Thyroid gland (tissue), 4 donors: ENCODE measurements around the gene HOXC10. TPM values are rescaled to one million over a fixed set of nuclear protein-coding genes. Genes with fewer than 3 reads are reported as not detected.

ENCODE experiments used
- DNase-seq, 2 donors: peaks; one replicate each; pipeline ENCODE4 v3.0.0-alpha.2; 2019
- H3K27ac ChIP-seq, 3 donors: fragments of 200-600 bp; sonication (generic); 1 replicate in 2 of 3; 2 replicates in 1 of 3; pipeline ENCODE4 v1.5.1; 2016 to 2019; ENCODE audit warnings: mild to moderate bottlenecking in 1 of 3, moderate library complexity in 1 of 3
- H3K27me3 ChIP-seq: fragments of 200-600 bp; sonication (generic); one replicate; pipeline ENCODE4 v1.5.1; 2019
- H3K36me3 ChIP-seq, 2 donors: fragments of 200-600 bp; sonication (generic); one replicate each; pipeline ENCODE4 v1.5.1; 2016 to 2019
- H3K4me1 ChIP-seq, 2 donors: fragments of 200-600 bp; sonication (generic); one replicate each; pipeline ENCODE4 v1.5.1; 2017 to 2019
- H3K4me3 ChIP-seq, 3 donors: fragments of 200-600 bp; sonication (generic); replicated peaks in 1 of 3; 1 replicate in 2 of 3; 2 replicates in 1 of 3; pipeline ENCODE4 v1.5.1; 2016; ENCODE audit warnings: mild to moderate bottlenecking in 1 of 3
- H3K9me3 ChIP-seq: fragments of 200-600 bp; sonication (generic); one replicate; pipeline ENCODE4 v1.5.1; 2017
- POLR2A ChIP-seq, 2 donors: fragments of 450-650 bp; IDR thresholded peaks; one replicate each; pipeline ENCODE4 v1.6.1; 2017; ENCODE audit warnings: antibody characterized with exemption in 2 of 2, mild to moderate bottlenecking in 2 of 2, moderate library complexity in 1 of 2
- WGBS, 2 donors: methylation state at CpG; one replicate each; pipeline ENCODE4 v1.1.5; 2017; 5-methylcytosine and 5-hydroxymethylcytosine counted together
- intact Hi-C: fragments of 100-400 bp; cut with DNase I; formaldehyde crosslinking; loops from one replicate; pipeline ENCODE4 v1.15.1; 2023
- total RNA-seq, 4 donors: library from RNA; depleted of rRNA; stranded (reverse); fragments of >200 nt; gene quantifications; one replicate each; pipeline ENCODE4 v1.2.3, GENCODE V29; 2016
- TF ChIP-seq, protein P1 (sequence below), 6 experiments: fragments of 200-600 bp in 3 of 6; fragments of 450-650 bp in 3 of 6; sonication (generic) in 3 of 6; IDR thresholded peaks; one replicate each; pipeline ENCODE4 v1.5.1; 2016 to 2019; ENCODE audit warnings: antibody characterized with exemption in 6 of 6, mild to moderate bottlenecking in 2 of 6, inconsistent platforms in 1 of 6, moderate library complexity in 1 of 6

HOXC10 gene
- total RNA-seq, 4 donors from 2014 or later: not detected

DNA sequence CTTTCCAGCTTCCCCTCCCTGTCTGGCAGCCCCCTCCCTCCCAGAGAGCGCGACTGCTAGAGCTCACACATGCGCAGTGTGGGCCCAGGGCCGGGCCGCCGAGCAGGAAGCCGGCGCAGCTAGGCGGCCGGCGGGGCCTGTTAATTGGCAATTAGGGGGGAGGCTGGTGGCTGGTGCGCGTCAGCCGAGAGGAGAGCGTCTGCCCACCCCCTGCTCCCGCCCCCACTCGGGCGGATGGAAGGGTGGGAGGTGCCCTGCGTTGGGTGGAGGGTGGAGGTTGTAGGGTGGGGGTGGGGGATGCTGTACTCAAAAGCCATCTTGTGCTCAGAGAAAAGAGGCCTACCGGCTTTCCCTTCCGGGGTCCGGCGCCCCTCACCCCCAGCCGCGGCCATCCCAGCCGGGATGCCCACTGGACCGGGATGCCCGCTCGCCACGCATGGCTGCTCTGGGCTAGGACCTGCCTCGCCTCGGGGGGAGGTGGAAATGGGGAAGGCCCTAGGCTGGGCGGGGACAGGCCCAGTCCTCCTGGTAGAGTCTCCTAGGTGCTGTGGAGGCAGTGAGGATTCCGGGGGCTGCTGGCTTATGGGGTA lies 33.0 kb downstream of the HOXC10 start:
- Histone ChIP-seq H3K4me1 (peaks cover 6 to 31% of the 10 kb centered on the region in 2 donors), H3K36me3 (no peaks in the 10 kb centered on the region), H3K9me3 (no peaks in the 10 kb centered on the region), H3K27me3 (peaks cover 76% of the 10 kb centered on the region), H3K4me3 (peak overlapping the region in 1 of 3 donors; percentile 20), H3K27ac (no peak overlapping the region)
- WGBS, 2 donors: 0% methylated on average over 2 to 7 of the region's 34 CpGs
- no peak for TF ChIP-seq POLR2A (IDR thresholded peaks at IDR 0.05)
- TF ChIP-seq, protein P1, sequence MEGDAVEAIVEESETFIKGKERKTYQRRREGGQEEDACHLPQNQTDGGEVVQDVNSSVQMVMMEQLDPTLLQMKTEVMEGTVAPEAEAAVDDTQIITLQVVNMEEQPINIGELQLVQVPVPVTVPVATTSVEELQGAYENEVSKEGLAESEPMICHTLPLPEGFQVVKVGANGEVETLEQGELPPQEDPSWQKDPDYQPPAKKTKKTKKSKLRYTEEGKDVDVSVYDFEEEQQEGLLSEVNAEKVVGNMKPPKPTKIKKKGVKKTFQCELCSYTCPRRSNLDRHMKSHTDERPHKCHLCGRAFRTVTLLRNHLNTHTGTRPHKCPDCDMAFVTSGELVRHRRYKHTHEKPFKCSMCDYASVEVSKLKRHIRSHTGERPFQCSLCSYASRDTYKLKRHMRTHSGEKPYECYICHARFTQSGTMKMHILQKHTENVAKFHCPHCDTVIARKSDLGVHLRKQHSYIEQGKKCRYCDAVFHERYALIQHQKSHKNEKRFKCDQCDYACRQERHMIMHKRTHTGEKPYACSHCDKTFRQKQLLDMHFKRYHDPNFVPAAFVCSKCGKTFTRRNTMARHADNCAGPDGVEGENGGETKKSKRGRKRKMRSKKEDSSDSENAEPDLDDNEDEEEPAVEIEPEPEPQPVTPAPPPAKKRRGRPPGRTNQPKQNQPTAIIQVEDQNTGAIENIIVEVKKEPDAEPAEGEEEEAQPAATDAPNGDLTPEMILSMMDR (IDR thresholded peaks at IDR 0.05): no peak
- intact Hi-C loops: no loop called here
- DNase-seq: peak; percentile 34 to 39

DNA sequence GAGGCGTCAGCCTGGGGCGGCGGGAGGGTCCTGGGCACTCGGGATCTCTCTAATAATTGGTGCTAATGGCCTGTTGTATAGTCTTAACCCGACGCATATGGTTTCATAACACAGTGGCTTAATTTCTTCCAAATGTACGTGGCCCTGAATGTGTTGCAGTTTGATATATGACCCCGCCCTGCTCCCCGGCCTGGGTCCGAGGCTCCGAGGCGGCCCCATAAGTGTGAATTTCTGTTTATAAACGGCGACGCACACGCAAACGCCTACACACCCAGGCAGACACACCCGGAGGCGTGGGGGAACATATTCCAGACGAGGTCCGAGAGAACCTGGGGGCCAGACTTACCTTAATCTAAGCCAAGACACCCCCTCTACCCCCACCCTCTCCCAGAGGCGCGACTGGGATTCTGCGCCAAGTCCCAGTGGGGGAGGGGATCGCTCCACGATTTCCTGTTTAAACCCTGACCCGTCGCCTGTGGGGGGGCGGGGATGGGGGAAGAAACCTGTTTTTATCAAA lies 33.6 kb downstream of the HOXC10 start:
- Histone ChIP-seq H3K9me3 (no peaks in the 10 kb centered on the region), H3K36me3 (no peaks in the 10 kb centered on the region), H3K4me3 (peak overlapping the region in 1 of 3 donors; percentile 20), H3K27me3 (peaks cover 76% of the 10 kb centered on the region), H3K27ac (no peak overlapping the region), H3K4me1 (peaks cover 6 to 31% of the 10 kb centered on the region in 2 donors)
- intact Hi-C loops: no loop called here
- no peak for DNase-seq
- 26 to 28% methylated on average over 23 to 29 of the region's 29 CpGs for WGBS, 2 donors
- TF ChIP-seq POLR2A (IDR thresholded peaks at IDR 0.05): no peak
- TF ChIP-seq, protein P1 (IDR thresholded peaks at IDR 0.05): no peak

DNA sequence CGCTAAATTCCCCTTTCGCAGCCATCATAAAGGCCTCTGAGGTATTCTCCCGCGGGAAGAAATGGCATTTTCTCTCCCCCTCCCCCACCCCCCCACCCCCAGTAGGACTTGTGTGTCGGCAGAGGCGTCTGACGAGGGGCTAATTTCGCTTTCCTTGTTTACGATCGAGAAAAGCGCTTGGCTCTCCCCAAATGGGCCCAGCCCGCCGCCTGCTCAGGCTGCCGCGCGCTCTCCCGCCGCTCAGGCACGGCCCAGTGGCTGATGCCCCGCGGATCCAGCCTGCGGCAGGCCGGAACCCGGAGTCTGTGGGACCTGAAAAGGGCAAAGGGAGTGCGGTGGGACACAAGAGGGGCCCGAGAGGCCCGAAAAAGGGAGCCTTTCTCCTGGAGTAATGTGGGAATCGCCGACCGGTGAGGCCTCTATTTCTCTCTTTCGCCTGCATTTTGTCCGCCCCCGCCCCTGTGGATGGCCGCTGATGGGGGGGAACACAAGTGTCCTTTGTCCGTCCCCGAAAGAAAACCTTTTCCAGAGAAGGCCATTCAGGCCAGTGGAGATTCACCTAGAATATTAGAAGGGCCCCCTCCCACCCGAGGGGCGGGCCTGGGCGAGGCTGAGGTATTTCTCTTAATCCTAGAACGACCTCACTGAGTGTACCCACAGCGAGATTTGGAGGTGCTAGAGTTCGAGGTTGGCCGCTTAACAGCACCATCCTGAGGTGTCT lies 34.3 kb downstream of the HOXC10 start:
- Histone ChIP-seq H3K4me1 (peaks cover 6 to 31% of the 10 kb centered on the region in 2 donors), H3K36me3 (no peaks in the 10 kb centered on the region), H3K27me3 (peaks cover 73% of the 10 kb centered on the region), H3K27ac (no peak overlapping the region), H3K4me3 (no peak overlapping the region), H3K9me3 (no peaks in the 10 kb centered on the region)
- TF ChIP-seq POLR2A (IDR thresholded peaks at IDR 0.05): no peak
- DNase-seq: no peak
- intact Hi-C loops: no loop called here
- WGBS, 2 donors: 25 to 29% methylated on average over 31 to 38 of the region's 43 CpGs

DNA sequence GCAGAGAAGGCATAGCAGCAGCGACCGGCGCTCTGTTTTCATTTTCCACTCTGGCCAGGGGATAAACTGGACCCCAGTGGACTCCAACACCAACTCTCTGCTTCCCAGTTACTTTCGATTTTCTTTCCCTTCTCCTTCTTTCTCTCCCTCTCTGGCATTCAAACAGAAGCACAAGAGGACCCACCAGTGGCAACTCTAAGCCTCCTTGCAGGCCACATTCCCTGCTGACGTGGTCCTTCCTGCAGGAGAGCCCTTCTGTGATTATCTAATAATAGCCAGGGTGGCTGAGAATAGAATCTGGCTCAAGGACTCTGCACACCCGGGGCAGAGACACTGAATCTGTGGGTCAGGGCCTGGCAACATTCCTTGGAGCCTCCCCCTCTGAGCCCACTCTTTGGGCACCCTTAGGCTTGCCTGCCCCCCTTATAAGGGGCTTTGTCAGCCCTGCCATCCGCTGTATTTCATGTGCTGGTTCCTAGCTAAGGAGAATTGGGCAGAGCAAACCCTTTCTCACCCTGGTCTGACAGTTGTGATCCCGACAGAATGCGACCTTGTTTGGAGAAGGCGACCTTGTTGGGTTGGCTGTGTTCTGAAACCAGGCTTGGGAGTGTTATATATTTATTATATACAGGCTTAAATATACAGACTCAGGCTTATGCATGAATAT lies 35.1 kb downstream of the HOXC10 start:
- TF ChIP-seq POLR2A (IDR thresholded peaks at IDR 0.05): no peak
- TF ChIP-seq, protein P1 (IDR thresholded peaks at IDR 0.05): no peak
- H3K27me3 ChIP-seq: peaks cover 71% of the 10 kb centered on the region
- H3K4me3 ChIP-seq: no peak overlapping the region
- H3K36me3 ChIP-seq: no peaks in the 10 kb centered on the region
- intact Hi-C loops: no loop called here
- WGBS, 2 donors: 27 to 32% methylated on average over 10 of the region's 10 CpGs
- no peak overlapping the region for H3K27ac ChIP-seq
- no peaks in the 10 kb centered on the region for H3K9me3 ChIP-seq
- DNase-seq: no peak
- H3K4me1 ChIP-seq: peaks cover 6 to 28% of the 10 kb centered on the region in 2 donors

DNA sequence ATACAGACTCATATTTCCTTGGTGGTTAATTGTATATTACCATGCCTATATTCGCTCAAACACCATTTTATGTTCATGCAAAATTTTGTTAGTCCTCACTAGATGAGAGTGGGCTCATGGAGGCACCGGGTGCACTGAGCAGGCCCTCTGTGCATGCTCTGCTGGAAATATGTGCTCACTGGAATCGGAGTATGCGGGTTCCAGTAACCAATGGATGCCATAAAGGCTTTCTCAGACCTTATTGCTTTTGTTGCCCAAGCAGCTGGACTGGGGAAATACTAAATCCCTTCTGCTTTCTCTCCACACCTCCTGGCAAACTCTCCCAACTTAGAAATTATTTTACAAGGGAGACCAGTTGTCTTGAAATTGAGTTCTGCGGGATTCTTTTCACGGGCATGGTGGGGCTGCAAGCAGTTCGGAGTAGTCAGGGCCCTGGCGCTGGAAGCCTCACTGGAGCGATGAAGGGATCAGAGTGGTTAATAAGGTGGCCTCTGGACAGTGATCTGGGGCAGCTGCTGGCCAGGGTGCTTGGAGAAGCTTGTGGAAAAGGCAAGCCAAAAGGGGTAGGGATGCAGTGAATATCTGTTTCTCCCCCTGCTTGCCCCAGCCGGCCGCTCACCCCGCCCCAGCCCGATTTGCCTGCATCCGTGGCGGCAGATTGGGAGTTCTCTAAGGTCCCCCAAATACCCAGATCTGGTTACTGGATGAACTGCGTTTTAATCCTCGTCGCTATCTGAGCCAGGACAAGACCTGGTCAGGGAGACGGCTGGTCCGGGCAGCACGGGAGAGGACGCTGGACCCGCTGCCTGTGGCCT lies 35.9 kb downstream of the HOXC10 start:
- Histone ChIP-seq H3K4me1 (peaks cover 6 to 28% of the 10 kb centered on the region in 2 donors), H3K36me3 (no peaks in the 10 kb centered on the region), H3K9me3 (no peaks in the 10 kb centered on the region), H3K27ac (no peak overlapping the region), H3K4me3 (no peak overlapping the region), H3K27me3 (peaks cover 71% of the 10 kb centered on the region)
- TF ChIP-seq, protein P1 (IDR thresholded peaks at IDR 0.05): no peak
- no peak for TF ChIP-seq POLR2A (IDR thresholded peaks at IDR 0.05)
- no peak for DNase-seq
- intact Hi-C loops: no loop called here
- WGBS, 2 donors: 36 to 38% methylated on average over 23 of the region's 23 CpGs
